B cell (primary cell): ENCODE results near the gene ZNF335. TPM values are rescaled to one million over a fixed set of nuclear protein-coding genes. Genes with fewer than 3 reads are reported as not detected.

ENCODE experiments used
- ATAC-seq: fragments of 200-7000 bp; cut with Tn5 transposase; one replicate; pipeline ENCODE4 v1.10.0; 2021; ENCODE audit warnings: low read depth, mild to moderate bottlenecking, moderate number of reproducible peaks, moderate library complexity
- CTCF ChIA-PET: fragments of 350-600 bp; sonication (Branson Sonifier 250); formaldehyde crosslinking; loops from one replicate; lab custom pipeline; 2021; ENCODE audit warnings: antibody characterized with exemption, inconsistent platforms; lab: Charles Lee
- POLR2A ChIA-PET: fragments of 350-600 bp; sonication (Branson Sonifier 250); formaldehyde crosslinking; loops from one replicate; lab custom pipeline; 2021; ENCODE audit warnings: antibody characterized with exemption; lab: Charles Lee
- DNase-seq: peaks from one replicate; pipeline ENCODE4 v3.0.0; 2013
- H2AFZ ChIP-seq: 2 replicates; pipeline ENCODE4 v1.6.1; 2012; ENCODE audit warnings: mild to moderate bottlenecking, low read depth, low read length; ENCODE audit not compliant: insufficient read depth, poor library complexity, severe bottlenecking
- H3K27ac ChIP-seq, 2 donors: 1 replicate in 1 of 2; 2 replicates in 1 of 2; pipeline ENCODE4 v1.5.1; 2012 to 2013; ENCODE audit warnings: low read length in 2 of 2, mild to moderate bottlenecking in 2 of 2, moderate library complexity in 1 of 2
- H3K27me3 ChIP-seq, 4 experiments: fragments of 200-600 bp in 1 of 4; sonication (generic) in 1 of 4; replicated peaks in 1 of 4; 1 replicate in 2 of 4; 2 replicates in 2 of 4; pipeline versions ENCODE4 v1.6.1 to v1.7.0; 2013 to 2016; ENCODE audit warnings: low read length in 3 of 4, mild to moderate bottlenecking in 2 of 4, mixed read lengths in 1 of 4, moderate library complexity in 1 of 4; ENCODE audit not compliant: insufficient read depth in 4 of 4, control insufficient read depth in 3 of 4; ENCODE audit errors: control extremely low read depth in 1 of 4
- H3K36me3 ChIP-seq, 2 experiments: replicated peaks in 1 of 2; 1 replicate in 1 of 2; 2 replicates in 1 of 2; pipeline versions ENCODE4 v1.6.1 to v1.7.1; 2013; ENCODE audit warnings: low read length in 1 of 2; ENCODE audit not compliant: insufficient read depth in 2 of 2, control insufficient read depth in 1 of 2; ENCODE audit errors: control extremely low read depth in 1 of 2, extremely low read depth in 1 of 2
- H3K4me1 ChIP-seq, 2 donors: fragments of 200-600 bp in 1 of 2; sonication (generic) in 1 of 2; 1 replicate in 1 of 2; 2 replicates in 1 of 2; pipeline versions ENCODE4 v1.5.1 to v1.6.1; 2013 to 2017; ENCODE audit warnings: low read length in 2 of 2; ENCODE audit not compliant: control insufficient read depth in 2 of 2, insufficient read depth in 2 of 2
- H3K4me2 ChIP-seq: replicated peaks from 2 replicates; pipeline ENCODE3; 2012; ENCODE audit warnings: mild to moderate bottlenecking, low read depth, low read length; ENCODE audit not compliant: poor library complexity, severe bottlenecking
- H3K4me3 ChIP-seq, 5 experiments: fragments of 200-600 bp in 1 of 5; sonication (generic) in 1 of 5; 1 replicate in 3 of 5; 2 replicates in 2 of 5; pipeline versions ENCODE4 v1.5.1 to v1.7.0; 2011 to 2016; ENCODE audit warnings: low read length in 4 of 5, mild to moderate bottlenecking in 4 of 5, low read depth in 2 of 5, control low read depth in 1 of 5, moderate library complexity in 1 of 5; ENCODE audit not compliant: insufficient read depth in 1 of 5; ENCODE audit errors: control extremely low read depth in 1 of 5, extremely low read depth in 1 of 5
- H3K79me2 ChIP-seq: fragments of 200-600 bp; sonication (generic); one replicate; pipeline ENCODE4 v1.6.0; 2016; ENCODE audit warnings: low read length; ENCODE audit not compliant: control insufficient read depth, insufficient read depth
- H3K9ac ChIP-seq: fragments of 200-600 bp; sonication (generic); 2 replicates; pipeline ENCODE4 v1.6.1; 2017; ENCODE audit warnings: mild to moderate bottlenecking, low read length, moderate library complexity
- H3K9me3 ChIP-seq, 3 donors: one replicate each; pipeline versions ENCODE4 v1.6.1 to v1.7.1; 2013; ENCODE audit warnings: low read length in 2 of 3; ENCODE audit not compliant: control insufficient read depth in 2 of 3, insufficient read depth in 1 of 3; ENCODE audit errors: control extremely low read depth in 1 of 3
- H4K20me1 ChIP-seq: 2 replicates; pipeline ENCODE4 v1.6.0; 2012; ENCODE audit warnings: mild to moderate bottlenecking, low read length; ENCODE audit not compliant: insufficient read depth, control insufficient read depth, poor library complexity, severe bottlenecking
- H3K27ac Mint-ChIP-seq: one replicate; pipeline ENCODE4 v1.8.0; 2021; ENCODE audit warnings: mixed read lengths
- H3K27me3 Mint-ChIP-seq: one replicate; pipeline ENCODE4 v1.8.0; 2021; ENCODE audit warnings: mixed read lengths
- H3K4me1 Mint-ChIP-seq: one replicate; pipeline ENCODE4 v1.8.0; 2021; ENCODE audit warnings: mixed read lengths
- H3K4me3 Mint-ChIP-seq: one replicate; pipeline ENCODE4 v1.8.0; 2021; ENCODE audit warnings: mixed read lengths
- H3K9me3 Mint-ChIP-seq: one replicate; pipeline ENCODE4 v1.8.0; 2022; ENCODE audit warnings: mixed read lengths; ENCODE audit not compliant: insufficient read depth
- CTCF ChIP-seq: fragments of 200-600 bp; IDR thresholded peaks from one replicate; pipeline ENCODE4 v1.8.0; 2022; ENCODE audit warnings: antibody characterized with exemption, mild to moderate bottlenecking
- EZH2 ChIP-seq: IDR thresholded peaks from 2 replicates; pipeline ENCODE4 v1.6.1; 2012; ENCODE audit warnings: borderline replicate concordance, low read depth, mild to moderate bottlenecking, moderate library complexity, low read length; ENCODE audit not compliant: insufficient read depth, poor library complexity, severe bottlenecking
- WGBS: methylation state at CpG from one replicate; pipeline ENCODE4 v1.1.5; 2013; ENCODE audit warnings: missing lambda C conversion rate; ENCODE audit not compliant: insufficient coverage; 5-methylcytosine and 5-hydroxymethylcytosine counted together
- intact Hi-C: fragments of 100-400 bp; cut with micrococcal nuclease; formaldehyde crosslinking; loops from one replicate; pipeline ENCODE4 v1.10.0; 2022
- polyA plus RNA-seq: library from polyadenylated mRNA; depleted of rRNA; stranded (reverse); fragments of >200 nt; gene quantifications from 2 replicates; pipeline ENCODE4 v1.2.3, GENCODE V29; 2012
- total RNA-seq, 2 donors: library from RNA; stranded (reverse); fragments of 120-200 nt in 1 of 2; gene quantifications; 1 replicate in 1 of 2; 2 replicates in 1 of 2; pipeline versions ENCODE4 v1.2.3 to v1.2.4, GENCODE V29; 2013 to 2022

Gene ZNF335
- total and polyA plus RNA-seq, 2 donors (not counting 1 experiment from before 2014, with no cell fraction given): 62.3 to 62.7 TPM

DNA sequence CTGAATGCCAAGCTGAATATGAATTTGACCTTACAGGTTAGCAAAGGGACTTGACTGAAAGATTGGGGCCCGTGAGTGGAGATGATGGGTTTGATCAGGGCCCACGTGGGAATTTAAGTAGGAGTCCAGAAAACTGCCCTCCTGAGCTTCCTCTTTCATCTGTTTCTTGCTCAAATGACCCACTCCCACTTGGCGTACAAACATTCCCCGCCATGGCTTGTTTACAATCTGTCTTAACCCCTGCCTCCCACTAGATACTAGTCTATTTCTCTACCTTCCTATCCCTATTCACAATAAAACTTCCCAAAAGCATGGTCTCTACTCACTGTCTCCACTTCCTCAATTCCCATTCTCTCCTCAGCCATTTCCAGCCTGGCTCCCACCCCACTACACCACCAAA lies 46.1 kb upstream of the ZNF335 start:
- Mint-ChIP-seq H3K4me1 (peaks cover 32% of the 10 kb centered on the region), H3K27ac (no peak overlapping the region), H3K27me3 (peaks cover 27% of the 10 kb centered on the region), H3K4me3 (no peak overlapping the region), H3K9me3 (no peaks in the 10 kb centered on the region)
- Histone ChIP-seq H3K9ac (no peak overlapping the region), H3K9me3 (peaks cover 0 to 9% (median 0%) of the 10 kb centered on the region in 3 donors), H3K4me1 (peaks cover 33 to 40% of the 10 kb centered on the region in 2 donors), H3K36me3 (no peaks in the 10 kb centered on the region), H3K79me2 (no peaks in the 10 kb centered on the region), H3K4me2 (no peak overlapping the region), H3K27ac (no peak overlapping the region), H2AFZ (no peak overlapping the region), H3K4me3 (no peak overlapping the region), H3K27me3 (peaks cover 0 to 40% (median 17%) of the 10 kb centered on the region in 4 experiments), H4K20me1 (no peaks in the 10 kb centered on the region)
- DNase-seq: no peak
- POLR2A ChIA-PET: no interaction called here
- no peak for TF ChIP-seq EZH2
- CTCF ChIA-PET: interaction anchor here (1.2 to 1.7 kb wide), 6 partner anchors 10 to 388 kb away, joined by 3 to 7 read pairs (median 4); partner anchors contain the start of gene ELMO2
- intact Hi-C loops: no loop called here
- no peak for ATAC-seq
- 90% methylated on average over 4 of the region's 4 CpGs for WGBS

- ChIA-PET POLR2A (no interaction called here), CTCF (interaction anchor here (1.0 to 1.7 kb wide), 7 partner anchors 9 to 389 kb away, joined by 3 to 7 read pairs (median 3); partner anchors contain the start of gene ELMO2)
- no peaks in the 10 kb centered on the region for H3K79me2 ChIP-seq
- H3K9me3 ChIP-seq: peaks cover 0 to 17% (median 0%) of the 10 kb centered on the region in 3 donors
- no peaks in the 10 kb centered on the region for H4K20me1 ChIP-seq
- H3K27ac ChIP-seq: no peak overlapping the region
- peaks cover 34% of the 10 kb centered on the region for H3K27me3 Mint-ChIP-seq
- DNase-seq (no peak), ATAC-seq (no peak)
- intact Hi-C loops: no loop called here
- no peak overlapping the region for H3K27ac Mint-ChIP-seq
- peaks cover 0 to 41% (median 19%) of the 10 kb centered on the region in 4 experiments for H3K27me3 ChIP-seq
- WGBS: no CpG with 5 or more reads among the region's 4 CpGs
- H2AFZ ChIP-seq: no peak overlapping the region
- H3K4me1 ChIP-seq: peaks cover 35 to 38% of the 10 kb centered on the region in 2 donors
- no peak overlapping the region for H3K4me2 ChIP-seq
- no peaks in the 10 kb centered on the region for H3K9me3 Mint-ChIP-seq
- TF ChIP-seq EZH2: no peak
- TF ChIP-seq CTCF: no peak
- H3K4me3 ChIP-seq: no peak overlapping the region
- H3K4me3 Mint-ChIP-seq: no peak overlapping the region
- no peaks in the 10 kb centered on the region for H3K36me3 ChIP-seq
- H3K9ac ChIP-seq: no peak overlapping the region
- H3K4me1 Mint-ChIP-seq: peaks cover 35% of the 10 kb centered on the region
Observed at GRCh38 chr20:46017272-46017671, 45.3 kb upstream of the ZNF335 start.
